Measurements from ENCODE around the gene MORN1.

MORN1 gene

GRCh38 chr1:2417083-2417832 is 25.9 kb upstream of the MORN1 start:
- Histone ChIP-seq H3K9me3 (replicated peaks; ENCODE audit: insufficient read depth, low read length) (no peaks in the 10 kb centered on the region), H3K27me3 (replicated peaks; ENCODE audit: insufficient read depth, low read length) (peaks cover 54% of the 10 kb centered on the region), H3K9me2 (replicated peaks; ENCODE audit: insufficient read depth, low read length) (no peaks in the 10 kb centered on the region), H2AFZ (ENCODE audit: low read length) (no peak overlapping the region), H3K4me2 (ENCODE audit: low read depth, low read length) (no peak overlapping the region), H3K9ac (ENCODE audit: low read length) (no peak overlapping the region), H3K4me1 (ENCODE audit: low read length) (peaks cover 25% of the 10 kb centered on the region), H3K79me2 (ENCODE audit: low read length) (no peaks in the 10 kb centered on the region), H3F3A (ENCODE audit: insufficient read depth, low read length) (peaks cover 11% of the 10 kb centered on the region), H4K20me1 (ENCODE audit: insufficient read depth, low read length) (no peaks in the 10 kb centered on the region), H3K36me3 (replicated peaks; ENCODE audit: insufficient read depth, low read length) (no peaks in the 10 kb centered on the region), H3K27ac (ENCODE audit: low read length) (no peak overlapping the region), H3K4me3 (ENCODE audit: low read length) (no peak overlapping the region)
- DNase-seq = no peak
- TF ChIP-seq EZH2phosphoT487 (IDR thresholded peaks at IDR 0.05; ENCODE audit: low read length) = no peak

DNA sequence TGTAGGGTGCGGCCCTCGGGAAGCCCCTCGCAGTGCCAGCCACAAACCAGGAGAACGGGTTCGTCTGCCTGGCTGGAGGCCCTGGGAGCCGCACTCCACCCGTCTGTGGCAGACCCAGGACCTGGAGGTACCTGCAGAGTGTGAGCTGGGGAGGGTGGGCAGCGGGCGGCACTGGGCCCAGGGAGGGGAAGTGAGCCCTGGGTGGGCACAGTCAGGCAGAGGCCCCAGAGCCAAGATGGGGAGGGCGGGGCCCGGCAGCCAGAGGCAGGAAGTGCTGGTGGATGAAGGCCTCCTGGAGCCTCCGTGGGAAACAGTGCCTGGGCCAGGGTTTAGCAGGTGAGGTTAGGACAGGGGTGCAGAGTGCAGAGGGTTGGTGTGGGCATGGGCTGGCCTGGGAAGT is 25.0 kb upstream of the MORN1 start:
- Histone ChIP-seq H4K20me1 (ENCODE audit: insufficient read depth, low read length) (no peaks in the 10 kb centered on the region), H3K4me1 (ENCODE audit: low read length) (peaks cover 25% of the 10 kb centered on the region), H3K4me2 (ENCODE audit: low read depth, low read length) (peak overlapping the region; percentile 96; the same call in 1 of the 2 replicates), H3K27ac (ENCODE audit: low read length) (no peak overlapping the region), H3K9me2 (replicated peaks; ENCODE audit: insufficient read depth, low read length) (no peaks in the 10 kb centered on the region), H3F3A (ENCODE audit: insufficient read depth, low read length) (peaks cover 11% of the 10 kb centered on the region), H3K9ac (ENCODE audit: low read length) (no peak overlapping the region), H3K4me3 (ENCODE audit: low read length) (no peak overlapping the region), H3K27me3 (replicated peaks; ENCODE audit: insufficient read depth, low read length) (peaks cover 46% of the 10 kb centered on the region), H3K36me3 (replicated peaks; ENCODE audit: insufficient read depth, low read length) (no peaks in the 10 kb centered on the region), H2AFZ (ENCODE audit: low read length) (no peak overlapping the region; the same call in 1 of the 2 replicates), H3K9me3 (replicated peaks; ENCODE audit: insufficient read depth, low read length) (no peaks in the 10 kb centered on the region), H3K79me2 (ENCODE audit: low read length) (peaks cover 7% of the 10 kb centered on the region)
- DNase-seq = no peak
- TF ChIP-seq EZH2 (optimal IDR thresholded peaks at IDR 0.05; ENCODE audit: low read depth, low read length) (no peak), EZH2phosphoT487 (IDR thresholded peaks at IDR 0.05; ENCODE audit: low read length) (no peak)
- TF ChIP-seq, protein P1, sequence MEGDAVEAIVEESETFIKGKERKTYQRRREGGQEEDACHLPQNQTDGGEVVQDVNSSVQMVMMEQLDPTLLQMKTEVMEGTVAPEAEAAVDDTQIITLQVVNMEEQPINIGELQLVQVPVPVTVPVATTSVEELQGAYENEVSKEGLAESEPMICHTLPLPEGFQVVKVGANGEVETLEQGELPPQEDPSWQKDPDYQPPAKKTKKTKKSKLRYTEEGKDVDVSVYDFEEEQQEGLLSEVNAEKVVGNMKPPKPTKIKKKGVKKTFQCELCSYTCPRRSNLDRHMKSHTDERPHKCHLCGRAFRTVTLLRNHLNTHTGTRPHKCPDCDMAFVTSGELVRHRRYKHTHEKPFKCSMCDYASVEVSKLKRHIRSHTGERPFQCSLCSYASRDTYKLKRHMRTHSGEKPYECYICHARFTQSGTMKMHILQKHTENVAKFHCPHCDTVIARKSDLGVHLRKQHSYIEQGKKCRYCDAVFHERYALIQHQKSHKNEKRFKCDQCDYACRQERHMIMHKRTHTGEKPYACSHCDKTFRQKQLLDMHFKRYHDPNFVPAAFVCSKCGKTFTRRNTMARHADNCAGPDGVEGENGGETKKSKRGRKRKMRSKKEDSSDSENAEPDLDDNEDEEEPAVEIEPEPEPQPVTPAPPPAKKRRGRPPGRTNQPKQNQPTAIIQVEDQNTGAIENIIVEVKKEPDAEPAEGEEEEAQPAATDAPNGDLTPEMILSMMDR (IDR thresholded peaks at IDR 0.05; ENCODE audit: low read length) = no peak

DNA sequence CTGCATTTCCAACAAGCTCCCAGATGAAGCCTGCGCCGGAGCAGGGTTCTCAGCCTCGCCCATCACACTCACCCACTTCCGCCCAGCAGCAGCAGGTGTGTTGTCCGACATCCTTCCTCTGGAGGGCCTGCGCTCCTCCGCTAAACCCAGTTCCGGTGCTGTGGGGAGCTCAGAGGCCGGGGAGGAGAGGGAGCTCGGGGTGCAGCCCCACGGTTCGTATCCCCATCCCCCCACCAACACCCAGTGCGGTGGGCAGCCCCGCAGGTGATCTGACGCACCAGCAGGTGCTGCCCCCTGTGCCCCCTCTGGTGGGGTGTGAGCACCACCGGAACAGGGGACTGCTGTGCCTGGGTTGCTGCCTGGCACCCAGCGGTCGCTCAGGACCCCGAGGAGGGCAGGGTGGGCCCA is 24.5 kb upstream of the MORN1 start:
- peak overlapping the region; percentile 50 for H3K4me3 ChIP-seq (ENCODE audit: low read length)
- H3K9me3 ChIP-seq (replicated peaks; ENCODE audit: insufficient read depth, low read length) = no peaks in the 10 kb centered on the region
- no peaks in the 10 kb centered on the region for H3K9me2 ChIP-seq (replicated peaks; ENCODE audit: insufficient read depth, low read length)
- H3K9ac ChIP-seq (ENCODE audit: low read length) = peak overlapping the region; percentile 37; the same call in 1 of the 2 replicates
- H3K36me3 ChIP-seq (replicated peaks; ENCODE audit: insufficient read depth, low read length) = no peaks in the 10 kb centered on the region
- peaks cover 11% of the 10 kb centered on the region for H3F3A ChIP-seq (ENCODE audit: insufficient read depth, low read length)
- no peak overlapping the region for H3K27ac ChIP-seq (ENCODE audit: low read length)
- peaks cover 7% of the 10 kb centered on the region for H3K79me2 ChIP-seq (ENCODE audit: low read length)
- peaks cover 41% of the 10 kb centered on the region for H3K27me3 ChIP-seq (replicated peaks; ENCODE audit: insufficient read depth, low read length)
- DNase-seq = peak; percentile 55
- no peak for TF ChIP-seq EZH2 (optimal IDR thresholded peaks at IDR 0.05; ENCODE audit: low read depth, low read length)
- TF ChIP-seq, protein P1 (IDR thresholded peaks at IDR 0.05; ENCODE audit: low read length) = peak; percentile 20
- TF ChIP-seq EZH2phosphoT487 (IDR thresholded peaks at IDR 0.05; ENCODE audit: low read length) = no peak
- H2AFZ ChIP-seq (ENCODE audit: low read length) = peak overlapping the region; percentile 76
- H4K20me1 ChIP-seq (ENCODE audit: insufficient read depth, low read length) = no peaks in the 10 kb centered on the region
- peaks cover 25% of the 10 kb centered on the region for H3K4me1 ChIP-seq (ENCODE audit: low read length)
- peak overlapping the region; percentile 96 for H3K4me2 ChIP-seq (ENCODE audit: low read depth, low read length)

- Histone ChIP-seq H3K79me2 (ENCODE audit: low read length) (peaks cover 7% of the 10 kb centered on the region), H2AFZ (ENCODE audit: low read length) (peak overlapping the region; percentile 76), H3F3A (ENCODE audit: insufficient read depth, low read length) (peaks cover 11% of the 10 kb centered on the region), H3K4me1 (ENCODE audit: low read length) (peaks cover 25% of the 10 kb centered on the region), H4K20me1 (ENCODE audit: insufficient read depth, low read length) (no peaks in the 10 kb centered on the region), H3K4me2 (ENCODE audit: low read depth, low read length) (peak overlapping the region; percentile 96), H3K9me3 (replicated peaks; ENCODE audit: insufficient read depth, low read length) (no peaks in the 10 kb centered on the region), H3K27me3 (replicated peaks; ENCODE audit: insufficient read depth, low read length) (peaks cover 36% of the 10 kb centered on the region), H3K27ac (ENCODE audit: low read length) (no peak overlapping the region), H3K4me3 (ENCODE audit: low read length) (peak overlapping the region; percentile 50), H3K9me2 (replicated peaks; ENCODE audit: insufficient read depth, low read length) (no peaks in the 10 kb centered on the region), H3K36me3 (replicated peaks; ENCODE audit: insufficient read depth, low read length) (no peaks in the 10 kb centered on the region), H3K9ac (ENCODE audit: low read length) (peak overlapping the region; percentile 37; the same call in 1 of the 2 replicates)
- TF ChIP-seq EZH2phosphoT487 (IDR thresholded peaks at IDR 0.05; ENCODE audit: low read length) (no peak), EZH2 (optimal IDR thresholded peaks at IDR 0.05; ENCODE audit: low read depth, low read length) (no peak)
- TF ChIP-seq, protein P1 (IDR thresholded peaks at IDR 0.05; ENCODE audit: low read length) = no peak
- no peak for DNase-seq
Observed at GRCh38 chr1:2415337-2415736, 24.0 kb upstream of the MORN1 start.

Measured in MM.1S (cell line).